CD14-positive monocyte (primary cell): ENCODE data around the gene SFT2D3. TPM values are rescaled to one million over a fixed set of nuclear protein-coding genes. Genes with fewer than 3 reads are reported as not detected.

ENCODE experiments used
- DNase-seq, 3 donors: peaks; one replicate each; pipeline ENCODE4 v3.0.0-alpha.2; 2011 to 2022
- H2AFZ ChIP-seq: 2 replicates; pipeline ENCODE4 v1.6.0; 2012; ENCODE audit warnings: mild to moderate bottlenecking, low read depth, low read length, inconsistent platforms; ENCODE audit not compliant: insufficient read depth, poor library complexity, severe bottlenecking
- H3K27ac ChIP-seq, 2 donors: 1 replicate in 1 of 2; 2 replicates in 1 of 2; pipeline ENCODE4 v1.5.1; 2012 to 2013; ENCODE audit warnings: low read length in 2 of 2, control low read depth in 1 of 2, inconsistent platforms in 1 of 2, low read depth in 1 of 2, mild to moderate bottlenecking in 1 of 2
- H3K27me3 ChIP-seq, 2 donors: one replicate each; pipeline versions ENCODE4 v1.6.0 to v1.6.1; 2011 to 2013; ENCODE audit warnings: low read length in 2 of 2; ENCODE audit not compliant: control insufficient read depth in 2 of 2, insufficient read depth in 2 of 2
- H3K36me3 ChIP-seq, 2 donors: replicated peaks in 1 of 2; 1 replicate in 1 of 2; 2 replicates in 1 of 2; pipeline versions ENCODE4 v1.5.1 to v1.6.1; 2012 to 2013; ENCODE audit warnings: low read length in 2 of 2, control low read depth in 1 of 2, inconsistent platforms in 1 of 2, mild to moderate bottlenecking in 1 of 2; ENCODE audit not compliant: insufficient read depth in 2 of 2, control insufficient read depth in 1 of 2
- H3K4me1 ChIP-seq, 2 donors: 1 replicate in 1 of 2; 2 replicates in 1 of 2; pipeline versions ENCODE4 v1.5.1 to v1.6.1; 2012 to 2013; ENCODE audit warnings: low read length in 2 of 2, control low read depth in 1 of 2, inconsistent platforms in 1 of 2, mild to moderate bottlenecking in 1 of 2, moderate library complexity in 1 of 2; ENCODE audit not compliant: insufficient read depth in 2 of 2, control insufficient read depth in 1 of 2
- H3K4me2 ChIP-seq: replicated peaks from 2 replicates; pipeline ENCODE3; 2012; ENCODE audit warnings: low read length, moderate library complexity, mild to moderate bottlenecking; ENCODE audit not compliant: poor library complexity, severe bottlenecking; ENCODE audit errors: extremely low read depth
- H3K4me3 ChIP-seq, 3 experiments: fragments of 200-600 bp in 1 of 3; sonication (generic) in 1 of 3; replicated peaks in 1 of 3; 1 replicate in 2 of 3; 2 replicates in 1 of 3; pipeline ENCODE4 v1.5.1; 2011 to 2013; ENCODE audit warnings: low read length in 3 of 3, mild to moderate bottlenecking in 3 of 3, control low read depth in 2 of 3, low read depth in 2 of 3, inconsistent platforms in 1 of 3, moderate library complexity in 1 of 3
- H3K79me2 ChIP-seq: 2 replicates; pipeline ENCODE4 v1.6.0; 2012; ENCODE audit warnings: mild to moderate bottlenecking, control low read depth, inconsistent platforms, low read length, moderate library complexity; ENCODE audit not compliant: insufficient read depth
- H3K9ac ChIP-seq: 2 replicates; pipeline ENCODE4 v1.6.0; 2017; ENCODE audit warnings: low read length, mild to moderate bottlenecking; ENCODE audit not compliant: insufficient read depth, poor library complexity, severe bottlenecking
- H3K9me3 ChIP-seq, 2 donors: replicated peaks in 1 of 2; 1 replicate in 1 of 2; 2 replicates in 1 of 2; pipeline versions ENCODE4 v1.5.1 to v1.6.1; 2012 to 2013; ENCODE audit warnings: low read length in 2 of 2, control low read depth in 1 of 2; ENCODE audit not compliant: control insufficient read depth in 1 of 2, insufficient read depth in 1 of 2
- H4K20me1 ChIP-seq: 2 replicates; pipeline ENCODE4 v1.6.0; 2012; ENCODE audit warnings: mild to moderate bottlenecking, low read length, control low read depth, moderate library complexity; ENCODE audit not compliant: insufficient read depth
- H3K27ac Mint-ChIP-seq, 7 donors: one replicate each; pipeline ENCODE4 v1.8.0; 2020; ENCODE audit warnings: mild to moderate bottlenecking in 7 of 7, mixed read lengths in 7 of 7, moderate library complexity in 6 of 7, inconsistent platforms in 2 of 7
- H3K27me3 Mint-ChIP-seq, 3 donors: one replicate each; pipeline ENCODE4 v1.8.0; 2021 to 2022; ENCODE audit warnings: low read depth in 3 of 3, mild to moderate bottlenecking in 3 of 3, mixed read lengths in 3 of 3, moderate library complexity in 3 of 3, inconsistent platforms in 1 of 3
- H3K36me3 Mint-ChIP-seq, 2 donors: one replicate each; pipeline ENCODE4 v1.8.0; 2020; ENCODE audit warnings: mixed read lengths in 2 of 2, inconsistent platforms in 1 of 2, mild to moderate bottlenecking in 1 of 2
- H3K4me1 Mint-ChIP-seq: one replicate; pipeline ENCODE4 v1.8.0; 2020; ENCODE audit warnings: mild to moderate bottlenecking, mixed read lengths
- H3K4me3 Mint-ChIP-seq, 2 donors: one replicate each; pipeline ENCODE4 v1.8.0; 2020; ENCODE audit warnings: mild to moderate bottlenecking in 2 of 2, mixed read lengths in 2 of 2, moderate library complexity in 1 of 2
- H3K9me3 Mint-ChIP-seq, 7 donors: one replicate each; pipeline ENCODE4 v1.8.0; 2020 to 2022; ENCODE audit warnings: mixed read lengths in 7 of 7, mild to moderate bottlenecking in 6 of 7, moderate library complexity in 6 of 7, inconsistent platforms in 2 of 7
- WGBS: methylation state at CpG from one replicate; pipeline ENCODE4 v1.1.5; 2013; ENCODE audit warnings: missing lambda C conversion rate; ENCODE audit not compliant: insufficient coverage; 5-methylcytosine and 5-hydroxymethylcytosine counted together
- intact Hi-C, 2 donors: fragments of 100-400 bp; cut with micrococcal nuclease; formaldehyde crosslinking; loops; one replicate each; pipeline versions ENCODE4 v1.15.0 to v1.15.1; 2023
- polyA plus RNA-seq, 3 donors: library from polyadenylated mRNA; depleted of rRNA in 1 of 3; unstranded in 2 of 3; stranded (reverse) in 1 of 3; fragments of 300-500 nt in 2 of 3; fragments of >200 nt in 1 of 3; fragmentation: Illumina TruSeq in 2 of 3; gene quantifications; 1 replicate in 2 of 3; 2 replicates in 1 of 3; pipeline ENCODE4 v1.2.3, GENCODE V29; 2012 to 2021
- TF ChIP-seq, protein P1 (sequence below): fragments of 200-600 bp; IDR thresholded peaks from one replicate; pipeline ENCODE4 v1.8.0; 2022; ENCODE audit warnings: antibody characterized with exemption, mild to moderate bottlenecking

SFT2D3 gene
- polyA plus RNA-seq, 3 donors = 3.8 to 4.9 TPM; not detected in 1

- Mint-ChIP-seq H3K36me3 (no peaks in the 10 kb centered on the region), H3K4me1 (peaks cover 9% of the 10 kb centered on the region), H3K4me3 (no peak overlapping the region), H3K27ac (no peak overlapping the region), H3K27me3 (peaks cover 4 to 6% (median 4%) of the 10 kb centered on the region in 3 donors), H3K9me3 (peaks cover 0 to 7% (median 5%) of the 10 kb centered on the region in 7 donors)
- Histone ChIP-seq H3K79me2 (no peaks in the 10 kb centered on the region), H3K4me2 (no peak overlapping the region), H3K4me3 (no peak overlapping the region), H3K36me3 (no peaks in the 10 kb centered on the region), H2AFZ (no peak overlapping the region), H3K9me3 (peaks cover 0 to 7% of the 10 kb centered on the region in 2 donors), H3K27ac (no peak overlapping the region), H4K20me1 (no peaks in the 10 kb centered on the region), H3K27me3 (peaks cover 0 to 2% of the 10 kb centered on the region in 2 donors), H3K4me1 (no peaks in the 10 kb centered on the region), H3K9ac (no peak overlapping the region)
- TF ChIP-seq, protein P1, sequence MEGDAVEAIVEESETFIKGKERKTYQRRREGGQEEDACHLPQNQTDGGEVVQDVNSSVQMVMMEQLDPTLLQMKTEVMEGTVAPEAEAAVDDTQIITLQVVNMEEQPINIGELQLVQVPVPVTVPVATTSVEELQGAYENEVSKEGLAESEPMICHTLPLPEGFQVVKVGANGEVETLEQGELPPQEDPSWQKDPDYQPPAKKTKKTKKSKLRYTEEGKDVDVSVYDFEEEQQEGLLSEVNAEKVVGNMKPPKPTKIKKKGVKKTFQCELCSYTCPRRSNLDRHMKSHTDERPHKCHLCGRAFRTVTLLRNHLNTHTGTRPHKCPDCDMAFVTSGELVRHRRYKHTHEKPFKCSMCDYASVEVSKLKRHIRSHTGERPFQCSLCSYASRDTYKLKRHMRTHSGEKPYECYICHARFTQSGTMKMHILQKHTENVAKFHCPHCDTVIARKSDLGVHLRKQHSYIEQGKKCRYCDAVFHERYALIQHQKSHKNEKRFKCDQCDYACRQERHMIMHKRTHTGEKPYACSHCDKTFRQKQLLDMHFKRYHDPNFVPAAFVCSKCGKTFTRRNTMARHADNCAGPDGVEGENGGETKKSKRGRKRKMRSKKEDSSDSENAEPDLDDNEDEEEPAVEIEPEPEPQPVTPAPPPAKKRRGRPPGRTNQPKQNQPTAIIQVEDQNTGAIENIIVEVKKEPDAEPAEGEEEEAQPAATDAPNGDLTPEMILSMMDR = no peak
- intact Hi-C loops = no loop called here
- no peak for DNase-seq
- WGBS = over 99% methylated on average over 17 of the region's 17 CpGs
Observed at GRCh38 chr2:127657232-127657595, 44.1 kb upstream of the SFT2D3 start.

- H2AFZ ChIP-seq = no peak overlapping the region
- peaks cover 1 to 9% of the 10 kb centered on the region in 2 donors for H3K27me3 ChIP-seq
- Mint-ChIP-seq H3K27me3 (peaks cover 9 to 13% (median 10%) of the 10 kb centered on the region in 3 donors), H3K4me1 (peaks cover 5% of the 10 kb centered on the region), H3K36me3 (no peaks in the 10 kb centered on the region), H3K4me3 (no peak overlapping the region), H3K9me3 (peaks cover 0 to 7% (median 5%) of the 10 kb centered on the region in 7 donors), H3K27ac (no peak overlapping the region)
- no peaks in the 10 kb centered on the region for H3K4me1 ChIP-seq
- no peaks in the 10 kb centered on the region for H3K79me2 ChIP-seq
- no peak overlapping the region for H3K27ac ChIP-seq
- intact Hi-C loops = no loop called here
- H3K9me3 ChIP-seq = peaks cover 0 to 7% of the 10 kb centered on the region in 2 donors
- H3K9ac ChIP-seq = no peak overlapping the region
- H4K20me1 ChIP-seq = no peaks in the 10 kb centered on the region
- no peak overlapping the region for H3K4me3 ChIP-seq
- H3K36me3 ChIP-seq = no peaks in the 10 kb centered on the region
- WGBS = 100% methylated on average over 1 of the region's 6 CpGs
- no peak overlapping the region for H3K4me2 ChIP-seq
- TF ChIP-seq, protein P1 = no peak
- no peak for DNase-seq
Observed at GRCh38 chr2:127658146-127658545, 43.2 kb upstream of the SFT2D3 start.
